ENCODE data around the gene AIG1.

DNA sequence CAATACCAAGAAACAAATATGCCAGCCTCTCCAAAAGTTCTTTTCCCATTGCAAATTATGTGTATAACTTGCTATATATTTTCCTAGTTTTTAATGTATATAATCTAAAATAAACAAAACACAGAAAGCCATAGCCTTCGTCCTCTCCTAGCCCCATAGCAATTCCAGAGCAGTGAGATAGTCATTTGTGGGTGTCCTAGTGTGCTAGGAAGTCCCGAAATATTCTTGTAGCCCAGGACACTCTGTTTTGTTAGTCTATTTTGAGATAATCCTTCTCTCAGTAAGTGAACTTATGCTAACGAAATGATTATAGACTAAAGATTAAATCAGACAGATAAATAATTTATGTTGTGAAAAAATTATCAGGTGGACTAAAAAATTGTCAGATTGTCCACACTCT is 90.7 kb downstream of the AIG1 start:
- TF ChIP-seq CTCF (IDR thresholded peaks at IDR 0.05; ENCODE audit: borderline replicate concordance, extremely low read depth, low read length, poor library complexity, severe bottlenecking), result no peak
- no peak for TF ChIP-seq EZH2 (IDR thresholded peaks at IDR 0.05; ENCODE audit: borderline replicate concordance, low read depth, low read length, severe bottlenecking)
